Uterus (tissue), 4 donors: ENCODE measurements around the gene KRTAP10-3. TPM values are rescaled to one million over a fixed set of nuclear protein-coding genes. Genes with fewer than 3 reads are reported as not detected.

Experiments
- DNase-seq, 2 donors: peaks; one replicate each; pipeline ENCODE4 v3.0.0-alpha.2; 2019 to 2020
- H3K27ac ChIP-seq, 2 donors: fragments of 200-600 bp; sonication (generic); 1 replicate in 1 of 2; 2 replicates in 1 of 2; pipeline ENCODE4 v1.5.1; 2016 to 2018
- H3K27me3 ChIP-seq, 2 donors: fragments of 200-600 bp; sonication (generic); one replicate each; pipeline ENCODE4 v1.5.1; 2018 to 2019; ENCODE audit warnings: control low read depth in 1 of 2
- H3K36me3 ChIP-seq, 2 donors: fragments of 200-600 bp; sonication (generic); one replicate each; pipeline ENCODE4 v1.5.1; 2019; ENCODE audit warnings: control low read depth in 1 of 2
- H3K4me1 ChIP-seq, 2 donors: fragments of 200-600 bp; sonication (generic); one replicate each; pipeline ENCODE4 v1.5.1; 2018 to 2019; ENCODE audit warnings: control low read depth in 1 of 2
- H3K4me3 ChIP-seq, 2 donors: fragments of 200-600 bp; sonication (generic); 1 replicate in 1 of 2; 2 replicates in 1 of 2; pipeline ENCODE4 v1.5.1; 2018 to 2019; ENCODE audit warnings: mild to moderate bottlenecking in 1 of 2
- H3K9me3 ChIP-seq, 2 donors: fragments of 200-600 bp; sonication (generic); one replicate each; pipeline ENCODE4 v1.5.1; 2019; ENCODE audit warnings: control low read depth in 1 of 2
- POLR2A ChIP-seq, 2 donors: fragments of 450-650 bp; IDR thresholded peaks; one replicate each; pipeline ENCODE4 v1.6.1; 2016; ENCODE audit warnings: antibody characterized with exemption in 2 of 2, mild to moderate bottlenecking in 1 of 2, moderate library complexity in 1 of 2
- intact Hi-C: fragments of 100-400 bp; cut with DNase I; formaldehyde crosslinking; loops from one replicate; pipeline ENCODE4 v1.15.1; 2023; ENCODE audit warnings: low total_unique reads
- total RNA-seq, 4 donors: library from RNA; depleted of rRNA in 3 of 4; stranded (reverse); fragments of >200 nt in 3 of 4; gene quantifications; one replicate each; pipeline versions ENCODE4 v1.1.0 to v1.2.4, GENCODE V29; 2014 to 2023
- TF ChIP-seq, protein P1 (sequence below), 4 experiments: fragments of 200-600 bp in 2 of 4; fragments of 450-650 bp in 2 of 4; sonication (generic) in 2 of 4; IDR thresholded peaks; one replicate each; pipeline ENCODE4 v1.5.1; 2016 to 2019; ENCODE audit warnings: antibody characterized with exemption in 4 of 4, mild to moderate bottlenecking in 2 of 4, moderate library complexity in 1 of 4
- donor health status: DM: yes; HTN: yes; CAD: no.

KRTAP10-3 gene
- total RNA-seq, 4 donors from 2014 or later = not detected

DNA sequence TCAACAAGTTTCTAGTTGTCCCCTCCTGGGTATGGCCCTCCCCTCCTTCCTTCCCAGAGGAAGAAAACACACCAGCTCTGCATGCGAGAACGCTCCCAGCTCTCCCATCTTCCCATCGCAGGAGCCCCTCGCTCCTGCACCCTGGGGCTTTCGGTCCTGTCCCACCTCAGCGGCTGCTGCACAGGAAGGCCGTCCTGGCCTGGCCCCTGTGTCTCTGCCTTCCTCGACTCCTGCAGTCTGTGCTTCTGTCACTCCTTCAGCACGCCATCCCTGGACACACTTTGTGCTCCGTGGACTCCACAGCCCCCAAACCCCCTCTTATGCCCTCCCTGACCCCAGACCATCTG is 41.8 kb downstream of the KRTAP10-3 start:
- Histone ChIP-seq H3K9me3 (no peaks in the 10 kb centered on the region), H3K27ac (no peak overlapping the region), H3K4me3 (no peak overlapping the region), H3K4me1 (no peaks in the 10 kb centered on the region), H3K27me3 (no peaks in the 10 kb centered on the region), H3K36me3 (no peaks in the 10 kb centered on the region)
- intact Hi-C loops = no loop called here
- no peak for DNase-seq
- no peak for TF ChIP-seq POLR2A (IDR thresholded peaks at IDR 0.05)
- TF ChIP-seq, protein P1, sequence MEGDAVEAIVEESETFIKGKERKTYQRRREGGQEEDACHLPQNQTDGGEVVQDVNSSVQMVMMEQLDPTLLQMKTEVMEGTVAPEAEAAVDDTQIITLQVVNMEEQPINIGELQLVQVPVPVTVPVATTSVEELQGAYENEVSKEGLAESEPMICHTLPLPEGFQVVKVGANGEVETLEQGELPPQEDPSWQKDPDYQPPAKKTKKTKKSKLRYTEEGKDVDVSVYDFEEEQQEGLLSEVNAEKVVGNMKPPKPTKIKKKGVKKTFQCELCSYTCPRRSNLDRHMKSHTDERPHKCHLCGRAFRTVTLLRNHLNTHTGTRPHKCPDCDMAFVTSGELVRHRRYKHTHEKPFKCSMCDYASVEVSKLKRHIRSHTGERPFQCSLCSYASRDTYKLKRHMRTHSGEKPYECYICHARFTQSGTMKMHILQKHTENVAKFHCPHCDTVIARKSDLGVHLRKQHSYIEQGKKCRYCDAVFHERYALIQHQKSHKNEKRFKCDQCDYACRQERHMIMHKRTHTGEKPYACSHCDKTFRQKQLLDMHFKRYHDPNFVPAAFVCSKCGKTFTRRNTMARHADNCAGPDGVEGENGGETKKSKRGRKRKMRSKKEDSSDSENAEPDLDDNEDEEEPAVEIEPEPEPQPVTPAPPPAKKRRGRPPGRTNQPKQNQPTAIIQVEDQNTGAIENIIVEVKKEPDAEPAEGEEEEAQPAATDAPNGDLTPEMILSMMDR (IDR thresholded peaks at IDR 0.05) = no peak

DNA sequence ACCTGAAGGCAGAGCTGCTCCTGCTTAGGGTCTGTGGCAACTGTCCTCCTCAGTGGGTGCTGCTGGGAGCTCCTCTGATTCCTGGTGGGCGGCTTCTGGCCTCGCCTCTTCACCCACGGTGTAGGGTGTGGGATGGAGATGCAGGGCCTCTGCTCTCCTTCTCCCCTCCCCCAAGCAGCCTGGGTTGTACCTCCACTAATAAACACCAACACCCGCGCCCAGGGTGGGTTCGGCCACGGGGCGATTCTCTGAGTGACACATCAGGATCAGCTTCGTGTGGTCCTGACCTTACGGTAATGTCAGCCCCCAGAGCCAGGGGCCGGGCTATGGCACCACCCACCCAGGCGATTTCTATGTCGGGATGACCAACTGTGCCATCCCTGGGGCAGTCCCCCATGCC is 42.3 kb downstream of the KRTAP10-3 start:
- Histone ChIP-seq H3K4me3 (no peak overlapping the region), H3K27me3 (no peaks in the 10 kb centered on the region), H3K27ac (no peak overlapping the region), H3K4me1 (no peaks in the 10 kb centered on the region), H3K36me3 (no peaks in the 10 kb centered on the region), H3K9me3 (no peaks in the 10 kb centered on the region)
- no peak for TF ChIP-seq POLR2A (IDR thresholded peaks at IDR 0.05)
- TF ChIP-seq, protein P1 (IDR thresholded peaks at IDR 0.05) = no peak
- intact Hi-C loops = no loop called here
- no peak for DNase-seq

DNA sequence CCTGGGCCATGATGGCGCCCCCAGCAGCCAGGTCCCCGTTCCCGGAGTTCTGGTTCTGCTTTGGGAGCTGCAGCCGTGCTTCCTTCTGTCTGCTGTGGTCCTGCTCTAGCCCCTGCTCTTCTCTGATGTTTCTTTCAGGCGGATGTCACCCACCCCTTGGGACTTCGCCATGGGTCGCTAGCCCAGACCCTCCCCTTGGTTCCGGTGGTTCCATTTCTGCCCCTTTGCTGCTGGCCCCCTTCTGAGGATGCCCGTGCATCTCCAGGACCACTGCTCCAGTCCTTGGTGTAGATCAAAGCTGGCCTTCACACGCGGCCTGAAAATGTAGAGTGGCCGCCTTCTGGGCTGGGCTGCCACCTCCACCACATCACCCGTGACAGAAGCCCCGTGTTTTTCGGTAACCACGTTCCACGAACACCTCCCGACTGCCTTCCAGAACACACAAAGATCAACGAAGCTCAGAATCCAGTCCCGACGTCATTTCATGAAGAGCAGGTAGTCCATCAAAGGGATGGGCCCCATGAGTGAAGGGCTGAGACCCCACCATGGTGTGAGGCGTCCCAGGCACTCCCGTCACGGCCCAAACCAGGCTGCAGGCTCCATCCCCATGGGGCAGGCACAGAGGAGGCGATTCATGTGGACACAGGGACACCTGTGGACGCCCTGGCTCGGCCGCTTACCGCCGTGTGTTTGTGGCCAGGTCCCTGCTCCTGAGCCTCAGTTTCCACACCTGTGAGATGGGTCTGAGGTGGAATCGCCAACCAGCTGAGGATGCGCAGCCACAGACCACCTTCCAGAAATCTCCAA is 43.0 kb downstream of the KRTAP10-3 start:
- intact Hi-C loops = no loop called here
- H3K27ac ChIP-seq = no peak overlapping the region

DNA sequence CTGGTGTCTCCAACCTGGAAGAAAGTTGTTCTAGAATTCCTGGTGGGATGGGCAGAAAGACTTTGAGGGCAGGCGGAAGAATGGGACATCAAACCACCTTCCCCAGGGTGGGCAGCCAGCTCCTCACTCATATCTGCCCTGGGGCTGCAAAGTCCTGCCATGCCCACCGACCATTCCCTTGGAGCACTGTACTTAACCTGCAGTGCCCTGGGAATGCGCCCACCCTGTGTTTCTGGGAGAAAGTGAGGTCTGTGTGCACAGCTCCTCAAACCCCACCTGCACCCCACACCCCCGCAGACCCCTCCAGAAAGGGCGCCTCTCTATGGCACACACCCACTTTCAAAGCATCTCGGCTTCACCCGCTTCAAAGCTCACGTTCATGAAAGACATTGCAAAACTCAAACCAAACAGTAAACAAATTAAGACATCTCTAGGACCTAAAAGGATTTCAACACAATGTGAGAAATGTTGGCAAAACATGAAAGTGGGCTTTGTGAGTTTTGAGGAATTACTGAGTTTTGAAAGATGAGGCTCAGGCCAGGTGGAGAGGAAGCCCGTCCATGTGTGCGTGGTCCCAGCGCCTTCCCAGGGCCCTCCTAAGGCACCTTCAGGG is 43.7 kb downstream of the KRTAP10-3 start:
- no peak overlapping the region for H3K4me3 ChIP-seq
- H3K9me3 ChIP-seq = no peaks in the 10 kb centered on the region
- TF ChIP-seq, protein P1 (IDR thresholded peaks at IDR 0.05) = no peak
- no peak for TF ChIP-seq POLR2A (IDR thresholded peaks at IDR 0.05)
- no peaks in the 10 kb centered on the region for H3K27me3 ChIP-seq
- H3K36me3 ChIP-seq = no peaks in the 10 kb centered on the region
- no peak overlapping the region for H3K27ac ChIP-seq
- intact Hi-C loops = no loop called here
- no peaks in the 10 kb centered on the region for H3K4me1 ChIP-seq
- no peak for DNase-seq

More for the DNA sequence above, 43.0 kb downstream of the KRTAP10-3 start:
- Histone ChIP-seq H3K36me3 (no peaks in the 10 kb centered on the region), H3K27me3 (no peaks in the 10 kb centered on the region), H3K4me3 (no peak overlapping the region), H3K4me1 (no peaks in the 10 kb centered on the region), H3K9me3 (no peaks in the 10 kb centered on the region)
- TF ChIP-seq, protein P1 (IDR thresholded peaks at IDR 0.05) = no peak
- no peak for TF ChIP-seq POLR2A (IDR thresholded peaks at IDR 0.05)
- no peak for DNase-seq

GRCh38 chr21:44514218-44514520 is 44.4 kb downstream of the KRTAP10-3 start:
- Histone ChIP-seq H3K27ac (no peak overlapping the region), H3K9me3 (no peaks in the 10 kb centered on the region), H3K36me3 (no peaks in the 10 kb centered on the region), H3K27me3 (no peaks in the 10 kb centered on the region), H3K4me3 (no peak overlapping the region), H3K4me1 (no peaks in the 10 kb centered on the region)
- TF ChIP-seq POLR2A (IDR thresholded peaks at IDR 0.05) = no peak
- TF ChIP-seq, protein P1 (IDR thresholded peaks at IDR 0.05) = no peak
- DNase-seq = no peak
- intact Hi-C loops = no loop called here
